ENCODE data around the gene ATP7A.

ATP7A gene

DNA sequence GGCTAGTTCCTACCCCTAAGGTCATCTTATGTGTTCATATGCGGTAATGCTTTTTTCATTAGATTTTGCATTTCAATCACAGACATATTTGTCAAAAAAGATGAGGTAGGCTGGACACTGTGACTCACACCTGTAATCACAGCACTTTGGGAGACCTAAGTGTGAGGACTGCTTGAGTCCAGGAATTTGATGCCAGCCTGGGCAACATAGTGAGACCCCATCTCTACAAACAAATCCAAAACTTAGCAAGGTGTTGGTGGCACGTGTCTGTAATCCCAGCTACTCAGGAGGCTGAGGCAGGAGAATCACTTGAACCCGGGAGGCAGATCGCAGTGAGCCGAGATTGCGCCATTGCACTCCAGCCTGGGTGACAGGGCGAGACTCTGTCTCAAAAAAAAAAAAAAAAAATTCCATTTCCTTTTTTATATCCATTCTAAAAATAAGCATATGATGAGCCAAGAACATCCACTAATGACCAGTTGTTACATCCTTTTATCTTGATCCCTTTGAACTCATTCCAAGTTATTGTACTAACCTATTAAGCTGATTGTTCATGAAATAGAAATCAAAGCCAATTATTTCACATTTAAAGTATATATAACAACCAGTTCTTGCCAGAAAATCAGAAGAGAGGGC is 35.5 kb downstream of the ATP7A start:
- DNase-seq: no peak

DNA sequence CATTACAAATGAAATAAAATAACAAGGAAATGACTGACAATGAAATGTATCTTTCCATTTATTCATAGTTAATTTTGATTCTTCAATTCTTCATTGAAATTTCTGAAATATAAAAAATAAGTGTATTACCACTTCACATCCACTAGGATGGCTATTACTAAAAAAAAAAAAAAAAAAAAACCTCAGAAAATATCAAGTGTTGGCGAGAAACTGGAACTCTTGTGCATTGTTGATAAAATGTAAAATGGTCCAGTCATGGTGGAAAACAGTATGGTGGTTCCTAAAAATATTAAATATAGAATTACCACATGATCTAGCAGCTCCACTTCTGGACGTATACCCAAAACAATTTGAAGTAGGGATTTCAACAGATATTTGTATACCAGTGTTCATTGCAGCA is 36.1 kb downstream of the ATP7A start:
- DNase-seq: no peak

DNA sequence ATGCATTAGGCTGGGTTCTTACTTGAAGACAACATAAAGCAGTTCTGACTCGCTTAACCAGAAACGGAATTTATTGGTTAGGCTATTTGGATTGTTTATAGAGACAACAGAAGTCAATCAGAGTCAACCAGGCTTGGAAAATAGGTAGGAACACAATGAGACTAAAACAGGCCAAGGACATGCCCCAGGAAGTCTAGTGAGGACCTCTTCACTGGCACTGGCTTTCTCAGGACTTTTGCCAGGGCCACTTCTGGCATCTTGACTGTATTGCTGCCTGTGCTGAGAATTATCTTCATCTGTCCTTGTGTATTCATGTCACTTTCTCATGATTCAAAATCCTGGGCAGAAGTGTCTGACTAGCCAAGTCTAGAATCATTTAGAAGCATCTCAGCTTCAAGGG is 39.3 kb downstream of the ATP7A start:
- DNase-seq: no peak

DNA sequence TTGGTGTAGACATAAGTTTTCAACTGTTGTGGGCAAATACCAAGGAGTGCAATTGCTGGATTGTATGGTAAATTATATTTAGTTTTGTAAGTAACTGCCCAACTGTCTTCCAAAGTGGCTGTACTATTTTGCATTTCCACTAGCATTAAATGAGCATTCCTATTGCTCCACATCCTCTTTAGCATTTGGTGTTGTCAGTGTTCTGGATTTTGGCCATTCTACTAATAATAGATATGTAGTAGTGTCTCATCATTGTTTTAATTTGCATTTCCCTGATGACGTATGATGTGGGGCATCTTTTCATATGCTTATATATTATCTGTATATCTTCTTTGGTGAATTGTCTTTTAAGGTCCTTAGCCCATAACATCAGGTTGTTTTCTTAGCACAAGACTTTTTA is 41.7 kb downstream of the ATP7A start:
- no peak for DNase-seq

DNA sequence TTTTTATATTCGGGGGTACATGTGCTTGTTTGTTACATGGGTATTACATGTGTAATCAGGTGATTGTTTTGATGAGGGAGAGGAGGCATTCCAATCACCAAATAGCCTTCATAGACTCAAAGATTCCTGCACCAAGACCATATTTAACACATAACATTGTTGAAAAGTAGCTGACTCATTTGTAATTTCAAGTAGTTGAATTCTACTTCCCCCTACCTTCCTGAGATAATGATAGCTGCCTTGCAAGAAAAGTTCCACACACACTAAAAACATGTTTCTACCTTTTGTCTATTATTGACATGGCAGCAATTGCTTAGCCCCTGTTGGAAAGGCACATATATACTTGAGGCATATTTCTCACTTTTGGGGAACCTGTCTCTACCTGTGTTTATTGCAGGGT is 42.8 kb downstream of the ATP7A start:
- DNase-seq: no peak

DNA sequence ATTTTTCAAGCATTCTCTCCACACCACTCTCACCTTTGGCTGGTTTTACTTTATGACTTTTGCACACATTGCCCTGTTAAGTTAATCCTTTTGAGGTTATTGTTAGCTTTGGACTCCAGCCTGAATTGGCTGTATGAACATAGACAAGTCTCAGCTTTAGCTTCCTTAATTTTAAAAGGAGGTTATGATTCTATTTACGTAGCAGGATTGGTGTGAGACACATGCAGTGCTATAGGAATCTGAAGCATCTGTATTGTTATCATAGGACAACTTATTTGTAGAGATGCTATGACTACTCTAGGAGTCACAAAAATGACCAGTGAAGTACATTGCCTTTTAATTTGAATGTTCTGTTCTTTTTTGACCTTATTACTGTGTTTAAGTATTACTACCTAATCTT is 43.2 kb downstream of the ATP7A start:
- DNase-seq: no peak

DNA sequence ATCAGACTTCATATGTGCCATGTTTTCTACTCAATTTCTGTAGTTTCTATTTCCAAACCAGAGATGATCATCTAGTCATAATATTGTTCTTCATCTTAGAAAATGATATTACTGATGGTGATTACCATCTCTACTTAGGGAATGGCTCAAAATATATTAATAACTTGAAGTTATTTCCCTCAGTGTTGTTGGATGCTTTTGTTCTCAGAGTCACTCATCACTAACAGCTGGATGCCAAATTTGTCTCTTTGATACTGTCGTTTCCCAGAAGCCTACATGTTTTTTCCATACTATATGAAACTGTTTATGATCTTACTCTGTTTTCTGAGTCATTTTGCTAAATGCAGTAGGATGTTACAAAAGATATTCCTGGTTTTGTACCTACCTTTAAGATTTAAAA is 50.1 kb downstream of the ATP7A start:
- no peak for DNase-seq

DNA sequence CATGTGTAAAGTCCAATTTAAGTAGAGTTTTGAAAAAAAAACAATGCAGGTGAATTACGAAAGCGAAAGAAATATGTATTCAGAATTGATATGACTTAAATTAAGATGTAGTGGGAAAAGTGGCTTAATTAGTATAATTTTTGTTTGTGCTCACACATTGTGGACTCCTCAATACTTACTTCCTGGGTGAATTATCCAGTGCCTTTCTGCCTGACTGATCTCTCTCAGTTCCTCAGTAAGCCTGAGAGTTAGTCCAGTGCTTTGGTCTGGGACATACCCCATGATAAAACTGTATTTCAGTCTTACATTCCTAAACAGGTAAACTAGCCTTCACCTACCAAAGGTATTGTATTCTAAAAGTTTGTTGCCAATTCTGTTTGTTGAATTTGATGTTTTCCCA is 50.6 kb downstream of the ATP7A start:
- no peak for DNase-seq

DNA sequence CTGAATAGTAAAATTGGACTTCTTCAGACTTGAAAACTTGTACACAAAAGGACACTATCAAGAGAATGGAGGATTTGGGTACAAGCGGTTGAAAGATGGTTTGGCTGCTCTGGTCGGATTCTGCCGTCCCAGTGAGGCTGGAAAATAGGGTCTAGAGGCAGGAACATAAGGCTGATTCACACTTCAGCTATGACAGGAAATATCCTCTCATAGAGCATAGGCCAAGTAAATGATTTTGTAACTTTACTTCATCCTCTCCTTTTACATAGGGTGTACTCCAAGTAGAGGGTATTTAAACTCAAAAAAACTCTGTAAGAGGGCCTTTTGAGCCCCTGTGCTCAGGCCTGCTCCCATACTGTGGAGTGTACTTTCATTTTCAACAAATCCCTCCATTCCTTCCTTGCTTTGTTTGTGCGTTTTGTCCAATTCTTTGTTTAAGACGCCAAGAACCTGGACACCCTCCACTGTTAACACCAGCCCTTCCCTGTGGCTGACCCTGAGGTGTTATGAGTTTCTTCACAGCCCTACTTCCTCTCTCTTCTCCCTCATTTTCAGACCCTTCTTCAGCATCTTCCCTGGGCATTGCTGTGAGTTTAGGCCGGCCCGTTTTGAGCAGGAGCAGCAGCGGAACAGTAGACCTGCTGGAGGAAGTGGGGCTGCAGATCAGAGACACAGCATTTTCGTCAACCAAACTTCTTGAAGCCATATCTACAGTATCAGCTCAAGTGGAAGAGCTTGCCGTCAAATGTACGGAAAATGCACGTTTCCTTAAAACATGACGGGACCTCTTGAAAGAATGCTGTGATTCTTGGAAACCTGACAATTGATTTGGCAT is 51.8 kb downstream of the ATP7A start:
- no peak for DNase-seq

DNA sequence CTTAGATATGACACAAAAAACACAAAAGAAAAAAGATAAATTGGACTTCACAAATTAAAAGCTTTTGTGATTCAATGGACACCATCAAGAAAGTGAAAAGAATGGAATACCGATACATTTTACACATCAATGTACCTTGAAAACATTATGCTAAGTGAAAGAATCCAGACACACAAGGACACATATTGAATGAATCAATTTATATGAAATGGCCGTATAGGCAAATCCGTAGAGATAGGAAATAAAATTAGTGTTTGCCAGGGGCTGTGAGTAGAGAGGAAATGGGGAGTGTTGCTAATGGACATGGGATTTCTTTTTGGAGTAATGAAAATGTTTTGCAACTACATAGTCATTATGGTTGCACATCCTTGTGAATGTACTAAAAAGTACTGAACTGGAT is 55.9 kb downstream of the ATP7A start:
- no peak for DNase-seq

DNA sequence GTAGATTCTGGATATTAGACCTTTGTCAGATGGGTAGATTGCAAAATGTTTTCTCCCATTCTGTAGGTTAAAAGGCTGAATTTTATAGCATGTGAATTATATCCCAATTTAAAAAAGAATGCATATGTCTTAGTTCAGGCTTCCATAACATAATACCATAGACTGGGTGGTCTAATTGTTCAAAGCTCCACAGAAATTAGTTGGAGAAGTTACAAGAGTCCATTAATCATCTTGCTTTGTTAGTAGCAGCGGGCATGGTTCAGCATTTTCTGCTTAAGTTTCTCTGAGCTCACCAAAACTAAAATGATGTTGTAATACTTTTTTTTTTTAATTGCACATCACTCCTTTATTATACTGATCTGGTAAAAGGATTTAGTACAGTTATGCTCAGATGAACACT is 57.1 kb downstream of the ATP7A start:
- no peak for DNase-seq

DNA sequence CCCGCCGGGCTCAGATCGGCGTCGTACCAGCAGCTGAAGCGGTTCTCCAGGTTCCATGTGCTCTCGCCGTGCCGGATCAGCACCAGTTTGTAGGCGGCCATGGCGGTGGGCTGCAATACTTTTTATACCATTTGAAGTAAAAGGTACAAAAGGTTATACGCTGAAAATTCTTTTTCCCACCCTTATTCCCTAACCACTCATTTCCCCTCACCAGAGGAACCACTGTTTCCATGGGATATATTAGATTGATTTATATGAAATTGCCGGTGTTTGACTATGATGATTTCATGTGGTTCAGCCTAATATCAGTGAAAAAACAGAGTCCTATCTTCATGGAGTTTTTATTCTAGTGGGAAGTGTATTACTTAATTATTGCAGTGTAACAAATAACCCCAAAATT is 59.0 kb downstream of the ATP7A start, which contains the start of gene PGAM4:
Gene PGAM4, minus strand, starts transcription at position 101 of the 400 bp plus-strand sequence. Its CDS starts 0 bp downstream, at position 101.
- no peak for DNase-seq

DNA sequence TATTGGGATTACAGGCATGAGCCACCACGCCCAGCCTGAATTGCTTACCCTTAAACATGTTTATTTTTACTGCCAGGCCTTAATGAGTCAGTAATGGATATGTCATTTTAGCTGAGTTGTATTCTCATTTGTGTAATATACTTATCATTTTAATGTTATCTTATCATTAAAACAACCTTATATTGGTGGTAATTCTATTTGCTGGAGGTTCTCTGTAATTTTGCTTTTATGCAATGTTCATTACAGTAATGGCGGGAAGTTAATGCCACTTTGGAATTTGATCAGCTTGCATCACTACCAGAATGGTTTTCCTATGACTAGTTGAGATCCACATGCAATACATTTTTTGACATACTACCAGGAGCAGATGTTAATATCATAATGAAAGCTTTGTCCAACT is 65.3 kb downstream of the ATP7A start:
- no peak for DNase-seq

DNA sequence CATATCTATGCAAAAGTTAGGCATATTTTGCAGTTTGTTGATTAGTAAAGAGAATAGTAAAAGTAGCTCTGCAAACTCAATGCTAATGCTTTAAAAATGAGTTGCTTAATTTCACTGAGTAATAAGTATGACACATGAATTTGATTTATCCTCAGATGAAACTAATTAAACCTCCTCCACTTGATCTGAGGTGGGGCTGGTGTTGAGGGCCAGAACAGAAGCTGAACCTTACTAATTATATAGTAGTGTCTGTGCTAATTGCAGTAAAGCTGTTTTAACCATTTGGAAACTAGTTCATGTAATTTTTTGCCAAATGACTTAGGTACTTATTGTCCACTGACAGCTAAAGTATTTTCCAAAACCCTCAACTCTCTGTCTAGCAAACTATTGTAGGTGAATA is 66.6 kb downstream of the ATP7A start:
- DNase-seq: no peak

DNA sequence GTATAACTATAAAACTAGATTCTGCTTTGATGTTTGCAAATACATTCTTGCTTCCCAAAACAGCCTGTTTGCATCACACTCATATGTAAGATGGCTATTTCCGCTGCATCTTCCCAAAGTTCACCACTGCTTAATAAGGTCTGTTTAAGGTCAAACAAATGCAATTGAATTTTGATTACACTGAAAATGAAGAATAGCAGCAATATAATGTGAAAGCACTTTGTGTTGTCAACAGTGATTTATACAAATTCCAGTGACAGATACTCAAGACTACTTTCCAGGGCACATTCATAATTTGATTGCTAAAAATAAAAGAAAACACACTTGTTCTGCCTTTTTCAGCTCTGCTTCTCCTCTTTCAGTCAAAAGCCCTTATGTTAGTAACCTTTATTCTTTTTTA is 67.0 kb downstream of the ATP7A start:
- no peak for DNase-seq

DNA sequence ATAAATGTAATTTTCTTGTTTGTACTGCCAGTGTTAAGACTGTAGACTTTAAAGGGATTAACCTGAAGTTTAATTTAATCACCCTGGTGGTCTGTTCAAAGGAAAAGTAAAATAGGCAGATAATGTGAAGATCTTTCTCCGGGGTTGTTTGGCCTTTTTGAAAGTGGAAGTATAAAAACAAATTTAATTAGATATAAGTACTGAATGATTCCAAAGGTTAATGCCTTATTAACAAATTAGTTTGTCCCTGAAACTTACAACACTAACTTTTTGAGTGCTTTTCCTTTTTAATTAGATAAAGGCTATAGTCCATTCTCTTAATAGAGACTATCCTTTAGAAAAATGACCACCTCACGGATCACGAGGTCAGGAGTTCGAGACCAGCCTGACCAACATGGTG is 69.4 kb downstream of the ATP7A start:
- no peak for DNase-seq

DNA sequence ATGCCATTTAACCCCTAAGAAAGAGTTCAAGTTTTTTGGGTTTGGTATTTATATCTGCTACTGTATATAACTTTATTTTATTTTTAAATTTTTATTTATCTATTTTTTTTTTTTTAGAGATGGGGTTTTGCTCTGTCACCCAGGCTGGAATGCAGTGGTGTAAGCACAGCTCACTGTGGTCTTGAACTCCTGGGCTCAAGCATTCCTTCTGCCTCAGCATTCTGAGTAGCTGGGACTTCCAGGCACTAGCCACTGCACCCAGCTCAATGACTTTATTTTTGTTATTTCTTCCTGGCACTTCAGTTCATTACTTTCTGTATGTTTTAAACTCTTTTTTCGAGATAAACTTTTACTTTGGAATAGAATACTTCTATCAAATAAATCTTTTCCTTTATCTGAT is 101.4 kb downstream of the ATP7A start:
- DNase-seq: no peak

DNA sequence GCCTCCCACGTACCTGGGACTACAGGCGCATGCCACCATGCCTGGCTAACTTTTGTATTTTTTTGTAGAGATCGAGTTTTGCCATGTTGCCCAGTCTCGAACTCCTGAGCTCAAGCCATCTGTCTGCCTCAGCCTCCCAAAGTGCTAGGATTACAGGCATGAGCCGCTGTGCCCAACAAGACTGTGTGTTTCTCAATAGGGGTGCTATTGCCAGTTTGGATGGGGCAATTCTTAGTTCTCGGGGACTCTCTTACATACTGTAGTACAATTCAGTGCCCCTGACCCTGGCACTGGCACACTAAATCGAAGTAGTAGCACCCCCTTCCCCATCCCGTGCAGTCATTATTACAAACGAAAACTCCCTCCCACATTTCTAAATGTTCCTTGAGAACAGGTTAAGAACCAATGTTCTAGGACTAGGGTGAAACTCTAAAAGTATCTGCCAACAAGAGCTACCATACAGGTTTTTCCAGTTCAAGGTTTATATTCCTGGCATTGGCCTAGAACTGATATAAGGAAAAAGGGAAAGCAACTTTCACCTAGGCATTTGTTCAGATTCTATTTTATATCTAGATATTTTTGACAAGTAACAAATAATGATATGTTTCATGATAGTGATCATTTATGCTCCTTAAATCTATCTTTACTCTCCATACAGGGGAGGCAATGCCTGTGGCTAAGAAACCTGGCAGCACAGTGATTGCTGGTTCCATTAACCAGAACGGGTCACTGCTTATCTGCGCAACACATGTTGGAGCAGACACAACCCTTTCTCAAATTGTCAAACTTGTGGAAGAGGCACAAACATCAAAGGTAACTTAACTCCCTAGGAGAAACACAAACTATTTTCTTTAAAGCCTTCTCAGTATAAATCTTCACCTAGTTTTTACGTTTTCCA is 109.3 kb downstream of the ATP7A start:
- no peak for DNase-seq

DNA sequence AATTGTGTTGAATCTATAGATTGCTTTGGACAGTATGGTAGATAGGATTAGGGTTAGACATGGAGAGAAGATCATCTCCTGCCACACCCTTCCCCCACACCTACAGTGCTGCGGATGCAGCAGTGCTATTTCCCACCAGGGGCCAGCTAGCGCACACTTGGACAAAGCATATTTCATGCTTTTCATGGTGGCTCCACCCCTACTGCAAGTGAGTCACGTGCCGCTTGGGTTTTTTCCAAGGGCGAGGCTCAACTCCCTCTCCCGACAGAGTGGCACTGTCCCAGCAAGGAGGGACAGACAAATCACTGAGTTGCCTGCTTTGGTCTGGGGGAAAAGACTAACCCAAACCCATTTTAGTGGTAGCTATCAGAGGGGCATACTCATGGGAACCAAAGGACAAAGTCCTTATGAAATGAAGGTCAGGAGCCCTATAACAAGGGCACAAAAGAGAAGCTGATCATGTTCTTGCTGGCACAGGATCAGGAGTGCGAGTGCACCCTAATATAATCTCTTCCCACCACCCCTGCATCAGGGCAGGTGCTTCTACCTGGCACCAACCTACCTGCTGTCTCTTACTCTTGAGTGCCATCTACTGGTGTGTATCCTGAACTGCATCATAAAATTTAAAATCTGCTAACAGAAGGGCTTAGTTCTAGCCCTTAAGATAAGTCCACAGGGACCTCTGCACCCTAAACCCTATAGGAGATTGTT is 114.0 kb downstream of the ATP7A start:
- DNase-seq: peak; percentile 28

DNA sequence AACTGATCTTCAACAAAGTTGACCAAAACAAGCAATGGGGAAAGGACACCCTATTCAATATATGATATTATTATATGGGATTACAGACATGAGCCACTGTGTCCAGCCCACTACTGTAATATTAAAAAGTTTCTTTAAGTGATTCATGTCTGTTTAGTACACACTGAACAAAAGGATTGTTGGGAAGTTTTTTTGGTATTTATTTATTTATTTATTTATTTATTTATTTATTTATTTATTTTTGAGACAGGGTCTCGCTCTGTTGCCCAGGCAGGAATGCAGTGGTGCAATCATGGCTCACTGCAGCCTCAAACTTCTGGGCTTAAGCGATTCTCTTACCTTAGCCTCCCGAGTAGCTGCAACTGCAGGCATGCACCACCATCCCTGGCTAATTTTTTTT is 117.3 kb downstream of the ATP7A start:
- DNase-seq: no peak

DNA sequence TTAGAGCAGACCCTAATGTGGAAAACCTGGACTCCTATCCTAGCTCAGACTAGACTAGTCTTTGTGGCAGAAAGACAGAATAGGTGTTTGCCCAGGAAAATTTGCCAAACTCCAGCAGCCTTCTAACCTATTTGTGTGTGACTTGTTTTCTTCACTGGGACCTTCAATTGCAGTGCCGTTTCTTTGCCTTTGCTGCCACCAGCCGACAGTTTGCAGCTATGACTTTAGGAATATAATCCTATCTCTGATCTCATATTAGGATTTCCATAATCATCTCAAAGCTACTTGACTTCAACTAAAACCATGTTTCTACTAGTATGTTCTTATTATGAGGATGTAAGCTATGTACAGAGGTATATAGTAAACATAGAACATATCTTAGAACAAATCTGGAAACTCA is 119.2 kb downstream of the ATP7A start:
- peak; percentile 14 for DNase-seq

DNA sequence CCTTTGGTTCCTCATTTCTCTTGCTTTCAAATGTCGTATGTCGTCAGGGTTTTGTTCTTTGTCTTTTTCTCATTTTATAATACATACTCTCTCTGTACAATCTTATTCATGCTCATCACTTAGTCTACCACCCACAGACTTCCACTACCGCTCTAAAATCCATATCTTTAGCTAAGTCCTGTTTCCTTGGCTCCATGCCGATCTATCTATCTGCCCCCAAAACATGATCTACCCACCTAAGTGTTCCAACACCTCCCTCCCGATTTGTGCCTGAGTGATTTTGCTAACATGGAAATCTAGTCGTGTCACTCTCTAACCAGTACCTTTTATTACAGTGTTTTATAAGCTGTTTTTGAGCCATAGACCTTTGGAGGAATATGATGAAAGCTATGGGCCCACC is 124.6 kb downstream of the ATP7A start:
- DNase-seq: no peak

DNA sequence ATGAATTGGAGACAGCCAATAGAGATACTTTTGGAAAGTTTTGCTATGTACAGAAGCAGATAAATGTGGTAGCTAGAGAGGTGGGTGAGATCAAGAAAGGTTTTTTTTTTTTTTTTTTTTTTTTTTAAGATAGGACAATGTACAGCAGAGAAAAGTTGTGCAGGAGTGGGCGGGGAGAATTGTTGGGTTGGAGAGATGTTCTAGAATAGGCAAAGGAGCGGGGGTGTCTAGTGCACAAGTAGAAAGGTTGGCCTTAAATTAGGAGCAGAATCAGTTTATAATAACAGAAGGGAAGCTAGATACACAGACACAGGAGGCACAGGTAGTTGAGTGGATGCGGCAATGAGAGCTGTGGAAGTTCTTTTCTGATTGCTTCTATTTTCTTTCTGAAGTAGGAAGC is 127.4 kb downstream of the ATP7A start:
- DNase-seq: no peak

Data from NCI-H146 (cell line).